ENCODE measurements around the gene GZMM.
A peak's percentile ranks its signal among the peaks of the same experiment; 100 is the strongest.

The GZMM gene

DNA sequence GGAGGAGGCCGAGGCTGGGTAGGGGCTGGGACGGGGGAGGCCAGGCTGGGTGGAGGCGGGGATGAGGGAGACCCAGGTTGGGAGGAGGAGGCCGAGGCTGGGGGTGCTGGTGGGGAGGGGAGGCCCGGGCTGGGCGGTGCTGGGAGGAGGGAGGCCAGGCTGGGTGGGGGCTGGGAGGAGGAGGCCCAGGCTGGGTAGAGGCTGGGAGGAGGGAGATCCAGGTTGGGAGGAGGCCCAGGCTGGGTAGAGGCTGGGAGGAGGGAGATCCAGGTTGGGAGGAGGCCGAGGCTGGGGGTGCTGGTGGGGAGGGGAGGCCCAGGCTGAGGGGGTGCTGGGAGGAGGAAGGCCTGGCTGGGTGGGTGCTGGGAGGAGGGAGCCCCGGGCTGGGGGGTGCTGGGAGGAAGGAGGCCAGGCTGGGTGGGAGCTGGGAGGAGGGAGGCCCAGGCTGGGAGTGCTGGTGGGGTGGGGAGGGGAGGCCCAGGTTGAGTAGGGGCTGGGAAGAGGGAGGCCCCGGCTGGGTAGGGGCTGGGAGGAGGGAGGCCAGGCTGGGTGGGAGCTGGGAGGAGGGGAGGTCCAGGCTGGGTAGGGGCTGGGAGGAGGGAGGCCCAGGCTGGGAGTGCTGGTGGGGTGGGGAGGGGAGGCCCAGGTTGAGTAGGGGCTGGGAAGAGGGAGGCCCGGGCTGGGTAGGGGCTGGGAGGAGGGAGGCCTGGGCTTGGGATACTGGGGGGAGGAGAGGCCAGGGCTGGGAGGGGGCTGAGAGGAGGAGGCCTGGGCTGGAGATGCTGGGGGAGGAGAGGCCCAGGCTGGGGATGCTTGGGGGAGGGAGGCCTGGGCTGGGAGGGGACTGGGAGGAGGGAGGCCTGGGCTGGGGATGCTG, 25.9 kb upstream of the GZMM start:
- no peaks in the 10 kb centered on the region for H3K9me3 ChIP-seq (ENCODE audit: control insufficient read depth, insufficient read depth, low read depth, low read length)
- ChIA-PET POLR2A (interaction anchor here (0.6 to 0.8 kb wide), 3 partner anchors 12 to 27 kb away, joined by 3 to 6 read pairs (median 3); no protein-coding TSS in a partner anchor), CTCF (no interaction called here)
- TF ChIP-seq, protein P1, sequence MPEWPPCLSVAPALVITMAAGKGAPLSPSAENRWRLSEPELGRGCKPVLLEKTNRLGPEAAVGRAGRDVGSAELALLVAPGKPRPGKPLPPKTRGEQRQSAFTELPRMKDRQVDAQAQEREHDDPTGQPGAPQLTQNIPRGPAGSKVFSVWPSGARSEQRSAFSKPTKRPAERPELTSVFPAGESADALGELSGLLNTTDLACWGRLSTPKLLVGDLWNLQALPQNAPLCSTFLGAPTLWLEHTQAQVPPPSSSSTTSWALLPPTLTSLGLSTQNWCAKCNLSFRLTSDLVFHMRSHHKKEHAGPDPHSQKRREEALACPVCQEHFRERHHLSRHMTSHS (tag by site-specific recombination; IDR thresholded peaks at IDR 0.05): no peak
- TF ChIP-seq EGR2 (tag by site-specific recombination; IDR thresholded peaks at IDR 0.05; ENCODE audit: low read depth) (no peak), YY2 (tag by site-specific recombination; IDR thresholded peaks at IDR 0.05) (no peak), ZNF610 (tag by site-specific recombination; IDR thresholded peaks at IDR 0.05; ENCODE audit: borderline replicate concordance) (no peak), GLIS1 (tag by site-specific recombination; IDR thresholded peaks at IDR 0.05) (peak; percentile 11; the same call in 1 of the 2 replicates), ZNF747 (tag by site-specific recombination; IDR thresholded peaks at IDR 0.05) (no peak), KLF1 (tag by site-specific recombination; IDR thresholded peaks at IDR 0.05) (peak; percentile 87), WT1 (tag by site-specific recombination; IDR thresholded peaks at IDR 0.05) (peak; percentile 75; the same call in 1 of the 2 replicates), ZBTB20 (tag by site-specific recombination; IDR thresholded peaks at IDR 0.05) (no peak), FEZF1 (tag by site-specific recombination; IDR thresholded peaks at IDR 0.05) (no peak), ZNF169 (tag by site-specific recombination; IDR thresholded peaks at IDR 0.05) (no peak), ZNF529 (tag by site-specific recombination; IDR thresholded peaks at IDR 0.05; ENCODE audit: insufficient replicate concordance) (no peak), ZNF560 (tag by site-specific recombination; IDR thresholded peaks at IDR 0.05; ENCODE audit: borderline replicate concordance) (no peak), ZNF391 (tag by site-specific recombination; IDR thresholded peaks at IDR 0.05; ENCODE audit: borderline replicate concordance, low read depth) (no peak)
- TF ChIP-seq, protein P2, sequence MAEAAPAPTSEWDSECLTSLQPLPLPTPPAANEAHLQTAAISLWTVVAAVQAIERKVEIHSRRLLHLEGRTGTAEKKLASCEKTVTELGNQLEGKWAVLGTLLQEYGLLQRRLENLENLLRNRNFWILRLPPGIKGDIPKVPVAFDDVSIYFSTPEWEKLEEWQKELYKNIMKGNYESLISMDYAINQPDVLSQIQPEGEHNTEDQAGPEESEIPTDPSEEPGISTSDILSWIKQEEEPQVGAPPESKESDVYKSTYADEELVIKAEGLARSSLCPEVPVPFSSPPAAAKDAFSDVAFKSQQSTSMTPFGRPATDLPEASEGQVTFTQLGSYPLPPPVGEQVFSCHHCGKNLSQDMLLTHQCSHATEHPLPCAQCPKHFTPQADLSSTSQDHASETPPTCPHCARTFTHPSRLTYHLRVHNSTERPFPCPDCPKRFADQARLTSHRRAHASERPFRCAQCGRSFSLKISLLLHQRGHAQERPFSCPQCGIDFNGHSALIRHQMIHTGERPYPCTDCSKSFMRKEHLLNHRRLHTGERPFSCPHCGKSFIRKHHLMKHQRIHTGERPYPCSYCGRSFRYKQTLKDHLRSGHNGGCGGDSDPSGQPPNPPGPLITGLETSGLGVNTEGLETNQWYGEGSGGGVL (tag by site-specific recombination; IDR thresholded peaks at IDR 0.05): no peak
- TF ChIP-seq, protein P3, sequence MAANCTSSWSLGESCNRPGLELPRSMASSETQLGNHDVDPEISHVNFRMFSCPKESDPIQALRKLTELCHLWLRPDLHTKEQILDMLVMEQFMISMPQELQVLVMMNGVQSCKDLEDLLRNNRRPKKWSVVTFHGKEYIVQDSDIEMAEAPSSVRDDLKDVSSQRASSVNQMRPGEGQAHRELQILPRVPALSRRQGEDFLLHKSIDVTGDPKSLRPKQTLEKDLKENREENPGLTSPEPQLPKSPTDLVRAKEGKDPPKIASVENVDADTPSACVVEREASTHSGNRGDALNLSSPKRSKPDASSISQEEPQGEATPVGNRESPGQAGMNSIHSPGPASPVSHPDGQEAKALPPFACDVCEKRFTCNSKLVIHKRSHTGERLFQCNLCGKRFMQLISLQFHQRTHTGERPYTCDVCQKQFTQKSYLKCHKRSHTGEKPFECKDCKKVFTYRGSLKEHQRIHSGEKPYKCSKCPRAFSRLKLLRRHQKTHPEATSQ (tag by site-specific recombination; IDR thresholded peaks at IDR 0.05): no peak
- TF ChIP-seq, protein P4, sequence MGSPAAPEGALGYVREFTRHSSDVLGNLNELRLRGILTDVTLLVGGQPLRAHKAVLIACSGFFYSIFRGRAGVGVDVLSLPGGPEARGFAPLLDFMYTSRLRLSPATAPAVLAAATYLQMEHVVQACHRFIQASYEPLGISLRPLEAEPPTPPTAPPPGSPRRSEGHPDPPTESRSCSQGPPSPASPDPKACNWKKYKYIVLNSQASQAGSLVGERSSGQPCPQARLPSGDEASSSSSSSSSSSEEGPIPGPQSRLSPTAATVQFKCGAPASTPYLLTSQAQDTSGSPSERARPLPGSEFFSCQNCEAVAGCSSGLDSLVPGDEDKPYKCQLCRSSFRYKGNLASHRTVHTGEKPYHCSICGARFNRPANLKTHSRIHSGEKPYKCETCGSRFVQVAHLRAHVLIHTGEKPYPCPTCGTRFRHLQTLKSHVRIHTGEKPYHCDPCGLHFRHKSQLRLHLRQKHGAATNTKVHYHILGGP (tag by site-specific recombination; IDR thresholded peaks at IDR 0.05): no peak
- H3K27ac ChIP-seq (ENCODE audit: extremely low read depth, low read depth, low read length): no peak overlapping the region
- H3K4me3 ChIP-seq (ENCODE audit: low read depth, low read length): no peak overlapping the region
- H3K36me3 ChIP-seq (ENCODE audit: control insufficient read depth in 2 of 2, insufficient read depth in 1 of 2, low read length in 2 of 2): peaks cover 0 to 6% of the 10 kb centered on the region in 2 experiments; a peak in 1 of 3 replicates
- no peaks in the 10 kb centered on the region for H3K4me1 ChIP-seq (ENCODE audit: control insufficient read depth, insufficient read depth, low read length)

DNA sequence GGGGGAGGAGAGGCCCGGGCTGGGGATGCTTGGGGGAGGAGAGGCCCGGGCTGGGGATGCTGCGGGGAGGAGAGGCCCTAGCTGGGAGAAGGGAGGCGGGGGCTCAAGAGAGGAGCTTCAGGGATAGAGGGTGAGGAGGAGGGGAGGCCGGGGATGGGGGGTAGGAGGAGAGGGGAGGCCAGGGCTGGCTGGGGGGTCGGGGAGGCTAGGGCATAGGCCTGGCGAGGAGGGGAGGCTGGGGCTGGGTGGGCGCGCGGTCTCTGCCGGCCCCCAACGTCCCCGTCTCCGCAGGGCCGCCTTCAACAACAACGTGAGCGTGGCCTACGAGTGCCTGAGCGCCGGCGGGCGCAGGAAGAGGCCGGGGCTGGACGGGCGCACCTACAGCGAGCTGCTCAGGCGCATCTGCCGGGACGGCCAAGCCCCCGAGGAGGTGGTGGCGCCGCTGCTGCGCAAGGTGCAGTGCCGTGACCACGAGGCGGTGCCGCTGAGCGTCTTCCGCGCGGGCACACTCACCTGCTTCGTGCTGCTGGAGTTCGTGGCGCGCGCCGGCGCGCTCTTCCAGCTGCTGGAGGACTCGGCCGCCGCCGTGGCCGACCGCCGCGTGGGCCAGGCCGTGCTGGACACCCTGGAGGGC, 25.1 kb upstream of the GZMM start:
- ChIA-PET CTCF (interaction anchor here (0.6 kb wide), 1 partner anchor 8 kb away, joined by 3 read pairs; no protein-coding TSS in a partner anchor), POLR2A (interaction anchor here (0.8 kb wide), 1 partner anchor 12 kb away, joined by 3 read pairs; no protein-coding TSS in a partner anchor)
- peaks cover 0 to 2% of the 10 kb centered on the region in 2 experiments; a peak in 1 of 3 replicates for H3K36me3 ChIP-seq (ENCODE audit: control insufficient read depth in 2 of 2, insufficient read depth in 1 of 2, low read length in 2 of 2)
- TF ChIP-seq, protein P1 (tag by site-specific recombination; IDR thresholded peaks at IDR 0.05): no peak
- TF ChIP-seq, protein P5, sequence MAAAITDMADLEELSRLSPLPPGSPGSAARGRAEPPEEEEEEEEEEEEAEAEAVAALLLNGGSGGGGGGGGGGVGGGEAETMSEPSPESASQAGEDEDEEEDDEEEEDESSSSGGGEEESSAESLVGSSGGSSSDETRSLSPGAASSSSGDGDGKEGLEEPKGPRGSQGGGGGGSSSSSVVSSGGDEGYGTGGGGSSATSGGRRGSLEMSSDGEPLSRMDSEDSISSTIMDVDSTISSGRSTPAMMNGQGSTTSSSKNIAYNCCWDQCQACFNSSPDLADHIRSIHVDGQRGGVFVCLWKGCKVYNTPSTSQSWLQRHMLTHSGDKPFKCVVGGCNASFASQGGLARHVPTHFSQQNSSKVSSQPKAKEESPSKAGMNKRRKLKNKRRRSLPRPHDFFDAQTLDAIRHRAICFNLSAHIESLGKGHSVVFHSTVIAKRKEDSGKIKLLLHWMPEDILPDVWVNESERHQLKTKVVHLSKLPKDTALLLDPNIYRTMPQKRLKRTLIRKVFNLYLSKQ (tag by site-specific recombination; IDR thresholded peaks at IDR 0.05; ENCODE audit: borderline replicate concordance): no peak
- TF ChIP-seq WT1 (tag by site-specific recombination; IDR thresholded peaks at IDR 0.05) (no peak), ZNF175 (tag by site-specific recombination; IDR thresholded peaks at IDR 0.05) (no peak), ZNF24 (tag by site-specific recombination; IDR thresholded peaks at IDR 0.05) (no peak), ZNF266 (tag by site-specific recombination; IDR thresholded peaks at IDR 0.05; ENCODE audit: low read depth) (no peak), ZNF571 (tag by site-specific recombination; IDR thresholded peaks at IDR 0.05) (no peak)

More for the DNA sequence above, 25.1 kb upstream of the GZMM start:
- Histone ChIP-seq H3K4me1 (ENCODE audit: control insufficient read depth, insufficient read depth, low read length) (no peaks in the 10 kb centered on the region), H3K4me3 (ENCODE audit: low read depth, low read length) (no peak overlapping the region), H3K27ac (ENCODE audit: extremely low read depth, low read depth, low read length) (no peak overlapping the region), H3K9me3 (ENCODE audit: control insufficient read depth, insufficient read depth, low read depth, low read length) (no peaks in the 10 kb centered on the region)
